Fibroblast of lung (primary cell): ENCODE measurements around the gene UTF1. TPM values are rescaled to one million over a fixed set of nuclear protein-coding genes. Genes with fewer than 3 reads are reported as not detected.

Source experiments
- DNase-seq, 2 donors: peaks; one replicate each; pipeline versions ENCODE4 v3.0.0 to v3.0.0-alpha.2; 2010; ENCODE audit warnings: low read depth in 2 of 2
- H2AFZ ChIP-seq: 2 replicates; pipeline ENCODE4 v1.5.1; 2012; ENCODE audit warnings: low read length, control low read depth, inconsistent platforms
- H3K27ac ChIP-seq: 2 replicates; pipeline ENCODE4 v1.5.1; 2011; ENCODE audit warnings: low read length, control low read depth; ENCODE audit not compliant: insufficient read depth
- H3K27me3 ChIP-seq: 2 replicates; pipeline ENCODE4 v1.5.1; 2011; ENCODE audit warnings: mild to moderate bottlenecking, low read length; ENCODE audit not compliant: control insufficient read depth, insufficient read depth
- H3K36me3 ChIP-seq: 2 replicates; pipeline ENCODE4 v1.5.1; 2011; ENCODE audit warnings: low read length; ENCODE audit not compliant: control insufficient read depth, insufficient read depth
- H3K4me1 ChIP-seq: 2 replicates; pipeline ENCODE4 v1.5.1; 2011; ENCODE audit warnings: low read length; ENCODE audit not compliant: control insufficient read depth, insufficient read depth; ENCODE audit errors: extremely low read depth
- H3K4me2 ChIP-seq: 2 replicates; pipeline ENCODE4 v1.5.1; 2011; ENCODE audit warnings: low read length, control low read depth; ENCODE audit not compliant: insufficient read depth; ENCODE audit errors: extremely low read depth
- H3K4me3 ChIP-seq, 4 experiments: fragments of 200-600 bp in 1 of 4; sonication (generic) in 1 of 4; replicated peaks in 1 of 4; 2 replicates each; pipeline ENCODE4 v1.5.1; 2011 to 2016; ENCODE audit warnings: low read length in 4 of 4, low read depth in 3 of 4, mild to moderate bottlenecking in 3 of 4, control low read depth in 2 of 4, inconsistent platforms in 1 of 4, mixed read lengths in 1 of 4; ENCODE audit not compliant: insufficient read depth in 1 of 4; ENCODE audit errors: control extremely low read depth in 1 of 4
- H3K79me2 ChIP-seq: 2 replicates; pipeline ENCODE4 v1.5.1; 2012; ENCODE audit warnings: mild to moderate bottlenecking, low read length, inconsistent platforms; ENCODE audit not compliant: control insufficient read depth, insufficient read depth
- H3K9ac ChIP-seq: 2 replicates; pipeline ENCODE4 v1.5.1; 2011; ENCODE audit warnings: mild to moderate bottlenecking, low read length, control low read depth; ENCODE audit not compliant: insufficient read depth
- H3K9me3 ChIP-seq: 2 replicates; pipeline ENCODE4 v1.5.1; 2012; ENCODE audit warnings: low read depth, low read length; ENCODE audit not compliant: control insufficient read depth, insufficient read depth
- H4K20me1 ChIP-seq: 2 replicates; pipeline ENCODE4 v1.5.1; 2011; ENCODE audit warnings: low read length; ENCODE audit not compliant: control insufficient read depth, insufficient read depth; ENCODE audit errors: extremely low read depth
- CTCF ChIP-seq, 2 donors: IDR thresholded peaks in 1 of 2; conservative IDR thresholded peaks in 1 of 2; 1 replicate in 1 of 2; 2 replicates in 1 of 2; pipeline ENCODE4 v1.5.1; 2011 to 2012; ENCODE audit warnings: low read length in 2 of 2, control low read depth in 1 of 2, inconsistent platforms in 1 of 2, low read depth in 1 of 2, mild to moderate bottlenecking in 1 of 2
- EZH2 ChIP-seq: IDR thresholded peaks from 2 replicates; pipeline ENCODE4 v1.5.1; 2012; ENCODE audit warnings: low read length, control low read depth, mild to moderate bottlenecking; ENCODE audit errors: missing control alignments
- polyA plus RNA-seq, 2 donors: library from polyadenylated mRNA; depleted of rRNA in 1 of 2; stranded (reverse) in 1 of 2; unstranded in 1 of 2; fragments of >200 nt; gene quantifications; 2 replicates each; pipeline ENCODE4 v1.2.1, GENCODE V29; 2011 to 2012; ENCODE audit warnings: missing spikeins in 1 of 2
- total RNA-seq: library from RNA; depleted of rRNA; stranded (reverse); fragments of >200 nt; gene quantifications from 2 replicates; pipeline ENCODE4 v1.2.1, GENCODE V29; 2014

Gene UTF1
- total and polyA plus RNA-seq, 2 donors (not counting 1 experiment from before 2014, with no cell fraction given): not detected

GRCh38 chr10:133279326-133280226 lies 49.6 kb downstream of the UTF1 start:
- TF ChIP-seq CTCF (conservative IDR thresholded peaks at IDR 0.05 in 1 of 2, IDR thresholded peaks at IDR 0.05 in 1 of 2; ENCODE audit: low read depth in 1 of 2, low read length in 2 of 2) (no peak), EZH2 (no peak)
- H3K9ac ChIP-seq: no peak overlapping the region
- no peaks in the 10 kb centered on the region for H3K9me3 ChIP-seq
- peaks cover 20% of the 10 kb centered on the region for H3K36me3 ChIP-seq
- peaks cover 6% of the 10 kb centered on the region for H3K4me1 ChIP-seq
- H3K79me2 ChIP-seq: no peaks in the 10 kb centered on the region
- H2AFZ ChIP-seq: no peak overlapping the region
- DNase-seq: no peak
- H3K27ac ChIP-seq: no peak overlapping the region
- no peak overlapping the region for H3K4me2 ChIP-seq
- H3K27me3 ChIP-seq: no peaks in the 10 kb centered on the region
- no peaks in the 10 kb centered on the region for H4K20me1 ChIP-seq
- no peak overlapping the region for H3K4me3 ChIP-seq

- Histone ChIP-seq H3K27ac (no peak overlapping the region), H3K9ac (no peak overlapping the region), H2AFZ (no peak overlapping the region), H3K4me1 (peaks cover 6% of the 10 kb centered on the region), H4K20me1 (no peaks in the 10 kb centered on the region), H3K4me2 (no peak overlapping the region), H3K4me3 (no peak overlapping the region), H3K27me3 (no peaks in the 10 kb centered on the region), H3K79me2 (no peaks in the 10 kb centered on the region), H3K36me3 (peaks cover 28% of the 10 kb centered on the region), H3K9me3 (no peaks in the 10 kb centered on the region)
- no peak for TF ChIP-seq EZH2
- TF ChIP-seq CTCF (conservative IDR thresholded peaks at IDR 0.05 in 1 of 2, IDR thresholded peaks at IDR 0.05 in 1 of 2; ENCODE audit: low read depth in 1 of 2, low read length in 2 of 2): no peak
- no peak for DNase-seq
Measured at GRCh38 chr10:133280391-133281059, 50.5 kb downstream of the UTF1 start.

- H3K79me2 ChIP-seq: no peaks in the 10 kb centered on the region
- peaks cover 30% of the 10 kb centered on the region for H3K36me3 ChIP-seq
- TF ChIP-seq CTCF (conservative IDR thresholded peaks at IDR 0.05 in 1 of 2, IDR thresholded peaks at IDR 0.05 in 1 of 2; ENCODE audit: low read depth in 1 of 2, low read length in 2 of 2): no peak
- TF ChIP-seq EZH2: no peak
Measured at GRCh38 chr10:133281084-133281483, 51.1 kb downstream of the UTF1 start.

More at GRCh38 chr10:133281084-133281483, 51.1 kb downstream of the UTF1 start:
- Histone ChIP-seq H3K27ac (no peak overlapping the region), H3K4me2 (no peak overlapping the region), H4K20me1 (no peaks in the 10 kb centered on the region), H3K27me3 (no peaks in the 10 kb centered on the region), H3K4me1 (peaks cover 6% of the 10 kb centered on the region), H3K9ac (no peak overlapping the region), H3K4me3 (no peak overlapping the region), H3K9me3 (no peaks in the 10 kb centered on the region), H2AFZ (no peak overlapping the region)
- DNase-seq: no peak
